K562 (cell line): ENCODE results near the gene INPP5D.

Source experiments
- CHCHD3 ChIP-seq: fragments of 250-450 bp; sonication (Bioruptor Pico); IDR thresholded peaks from 2 replicates; pipeline ENCODE4 v2.1.2; 2022; ENCODE audit warnings: mild to moderate bottlenecking
- ETV6 ChIP-seq, 3 experiments: fragments of 150-350 bp in 1 of 3; sonication (generic) in 1 of 3; formaldehyde crosslinking in 1 of 3; IDR thresholded peaks; 2 replicates each; pipeline versions ENCODE4 v1.6.1 to v1.8.0; 2014 to 2022; ENCODE audit warnings: borderline replicate concordance in 2 of 3, low read depth in 2 of 3, antibody characterized with exemption in 1 of 3, low read length in 1 of 3, mild to moderate bottlenecking in 1 of 3, missing genetic modification reagents in 1 of 3
- HDAC6 ChIP-seq: IDR thresholded peaks from 2 replicates; pipeline ENCODE4 v1.6.1; 2012; ENCODE audit warnings: low read depth, mild to moderate bottlenecking, control low read depth, inconsistent platforms, low read length, moderate library complexity
- NCOA4 ChIP-seq: fragments of 450-650 bp; IDR thresholded peaks from 2 replicates; pipeline ENCODE4 v1.6.1; 2018; ENCODE audit warnings: mild to moderate bottlenecking; ENCODE audit not compliant: partially characterized antibody
- RFX5 ChIP-seq: IDR thresholded peaks from 2 replicates; pipeline ENCODE4 v1.6.1; 2011; ENCODE audit warnings: low read depth, mild to moderate bottlenecking, improper control_type of control experiment, low read length
- RNF2 ChIP-seq: sonication (generic); IDR thresholded peaks from 2 replicates; pipeline ENCODE4 v1.6.1; 2016
- ZNF165 ChIP-seq: fragments of 250-450 bp; sonication (Bioruptor Pico); IDR thresholded peaks from 2 replicates; pipeline ENCODE4 v1.4.0; 2020; ENCODE audit warnings: borderline replicate concordance
- ZNF253 ChIP-seq: fragments of 250-450 bp; sonication (Bioruptor Pico); conservative IDR thresholded peaks from 2 replicates; pipeline ENCODE4 v1.6.1; 2021; ENCODE audit warnings: mild to moderate bottlenecking
- ZNF3 ChIP-seq: fragments of 250-450 bp; sonication (Bioruptor Pico); IDR thresholded peaks from 2 replicates; pipeline ENCODE4 v1.5.0; 2021; ENCODE audit warnings: mild to moderate bottlenecking, moderate library complexity
- ZNF324 ChIP-seq: fragments of 250-450 bp; sonication (Bioruptor Pico); IDR thresholded peaks from 2 replicates; pipeline ENCODE4 v1.4.0; 2020; ENCODE audit warnings: mild to moderate bottlenecking
- TF ChIP-seq, protein P1 (sequence below), 3 experiments: IDR thresholded peaks in 2 of 3; conservative IDR thresholded peaks in 1 of 3; 2 replicates each; pipeline ENCODE4 v1.5.1; 2011 to 2012; ENCODE audit warnings: low read length in 3 of 3, mild to moderate bottlenecking in 3 of 3, control low read depth in 2 of 3, improper control_type of control experiment in 1 of 3, inconsistent platforms in 1 of 3, low read depth in 1 of 3, mixed read lengths in 1 of 3, moderate library complexity in 1 of 3; ENCODE audit not compliant: insufficient read depth in 2 of 3
- TF ChIP-seq, protein P2 (sequence below), 2 experiments: fragments of 450-650 bp; formaldehyde crosslinking in 1 of 2; IDR thresholded peaks; 2 replicates each; pipeline versions ENCODE4 v1.4.0 to v1.6.1; 2014 to 2020; ENCODE audit warnings: mild to moderate bottlenecking in 2 of 2, borderline replicate concordance in 1 of 2, low read depth in 1 of 2
- TF ChIP-seq, protein P3 (sequence below): sonication (generic); formaldehyde crosslinking; IDR thresholded peaks from 2 replicates; pipeline ENCODE4 v1.8.0; 2022; ENCODE audit warnings: mild to moderate bottlenecking, missing genetic modification reagents
- TF ChIP-seq, protein P4 (sequence below): sonication (generic); formaldehyde crosslinking; IDR thresholded peaks from 2 replicates; pipeline ENCODE4 v1.8.1; 2023; ENCODE audit warnings: mild to moderate bottlenecking, missing genetic modification reagents

DNA sequence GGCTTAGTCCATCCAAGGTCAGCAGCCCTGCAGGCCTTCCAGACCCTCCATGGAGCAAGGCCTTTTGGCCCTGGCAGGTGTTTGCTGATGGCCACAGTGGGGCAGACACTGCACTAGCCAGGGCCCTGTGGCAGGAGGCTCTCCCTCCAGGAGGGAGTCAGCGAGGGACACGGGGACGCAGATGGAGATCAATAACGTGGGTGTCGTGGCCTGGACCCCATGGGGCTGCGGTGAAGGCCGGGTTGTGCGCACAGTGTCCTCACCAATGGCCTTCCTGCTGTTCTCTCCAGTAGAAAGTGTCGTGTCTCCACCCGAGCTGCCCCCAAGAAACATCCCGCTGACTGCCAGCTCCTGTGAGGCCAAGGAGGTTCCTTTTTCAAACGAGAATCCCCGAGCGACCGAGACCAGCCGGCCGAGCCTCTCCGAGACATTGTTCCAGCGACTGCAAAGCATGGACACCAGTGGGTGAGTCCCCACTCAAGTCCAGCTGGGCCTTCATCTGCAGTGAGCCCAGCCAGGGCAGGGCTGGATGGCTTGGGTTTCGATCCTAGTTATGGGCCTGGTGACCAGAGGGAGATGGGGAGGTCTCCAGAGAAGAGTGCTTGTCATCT, 65.4 kb downstream of the INPP5D start:
- TF ChIP-seq, protein P1, sequence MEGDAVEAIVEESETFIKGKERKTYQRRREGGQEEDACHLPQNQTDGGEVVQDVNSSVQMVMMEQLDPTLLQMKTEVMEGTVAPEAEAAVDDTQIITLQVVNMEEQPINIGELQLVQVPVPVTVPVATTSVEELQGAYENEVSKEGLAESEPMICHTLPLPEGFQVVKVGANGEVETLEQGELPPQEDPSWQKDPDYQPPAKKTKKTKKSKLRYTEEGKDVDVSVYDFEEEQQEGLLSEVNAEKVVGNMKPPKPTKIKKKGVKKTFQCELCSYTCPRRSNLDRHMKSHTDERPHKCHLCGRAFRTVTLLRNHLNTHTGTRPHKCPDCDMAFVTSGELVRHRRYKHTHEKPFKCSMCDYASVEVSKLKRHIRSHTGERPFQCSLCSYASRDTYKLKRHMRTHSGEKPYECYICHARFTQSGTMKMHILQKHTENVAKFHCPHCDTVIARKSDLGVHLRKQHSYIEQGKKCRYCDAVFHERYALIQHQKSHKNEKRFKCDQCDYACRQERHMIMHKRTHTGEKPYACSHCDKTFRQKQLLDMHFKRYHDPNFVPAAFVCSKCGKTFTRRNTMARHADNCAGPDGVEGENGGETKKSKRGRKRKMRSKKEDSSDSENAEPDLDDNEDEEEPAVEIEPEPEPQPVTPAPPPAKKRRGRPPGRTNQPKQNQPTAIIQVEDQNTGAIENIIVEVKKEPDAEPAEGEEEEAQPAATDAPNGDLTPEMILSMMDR (IDR thresholded peaks at IDR 0.05 in 2 of 3, conservative IDR thresholded peaks at IDR 0.05 in 1 of 3; ENCODE audit: insufficient read depth in 2 of 3, low read depth in 1 of 3, low read length in 3 of 3) = no peak
- TF ChIP-seq, protein P2, sequence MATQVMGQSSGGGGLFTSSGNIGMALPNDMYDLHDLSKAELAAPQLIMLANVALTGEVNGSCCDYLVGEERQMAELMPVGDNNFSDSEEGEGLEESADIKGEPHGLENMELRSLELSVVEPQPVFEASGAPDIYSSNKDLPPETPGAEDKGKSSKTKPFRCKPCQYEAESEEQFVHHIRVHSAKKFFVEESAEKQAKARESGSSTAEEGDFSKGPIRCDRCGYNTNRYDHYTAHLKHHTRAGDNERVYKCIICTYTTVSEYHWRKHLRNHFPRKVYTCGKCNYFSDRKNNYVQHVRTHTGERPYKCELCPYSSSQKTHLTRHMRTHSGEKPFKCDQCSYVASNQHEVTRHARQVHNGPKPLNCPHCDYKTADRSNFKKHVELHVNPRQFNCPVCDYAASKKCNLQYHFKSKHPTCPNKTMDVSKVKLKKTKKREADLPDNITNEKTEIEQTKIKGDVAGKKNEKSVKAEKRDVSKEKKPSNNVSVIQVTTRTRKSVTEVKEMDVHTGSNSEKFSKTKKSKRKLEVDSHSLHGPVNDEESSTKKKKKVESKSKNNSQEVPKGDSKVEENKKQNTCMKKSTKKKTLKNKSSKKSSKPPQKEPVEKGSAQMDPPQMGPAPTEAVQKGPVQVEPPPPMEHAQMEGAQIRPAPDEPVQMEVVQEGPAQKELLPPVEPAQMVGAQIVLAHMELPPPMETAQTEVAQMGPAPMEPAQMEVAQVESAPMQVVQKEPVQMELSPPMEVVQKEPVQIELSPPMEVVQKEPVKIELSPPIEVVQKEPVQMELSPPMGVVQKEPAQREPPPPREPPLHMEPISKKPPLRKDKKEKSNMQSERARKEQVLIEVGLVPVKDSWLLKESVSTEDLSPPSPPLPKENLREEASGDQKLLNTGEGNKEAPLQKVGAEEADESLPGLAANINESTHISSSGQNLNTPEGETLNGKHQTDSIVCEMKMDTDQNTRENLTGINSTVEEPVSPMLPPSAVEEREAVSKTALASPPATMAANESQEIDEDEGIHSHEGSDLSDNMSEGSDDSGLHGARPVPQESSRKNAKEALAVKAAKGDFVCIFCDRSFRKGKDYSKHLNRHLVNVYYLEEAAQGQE (IDR thresholded peaks at IDR 0.05; ENCODE audit: borderline replicate concordance) = no peak
- TF ChIP-seq, protein P2 (CRISPR knock-in tag; IDR thresholded peaks at IDR 0.05; ENCODE audit: low read depth) = no peak
- TF ChIP-seq NCOA4 (no peak), HDAC6 (no peak), ZNF253 (CRISPR knock-in tag) (no peak), ZNF165 (no peak), RFX5 (no peak), ETV6 (IDR thresholded peaks at IDR 0.05; ENCODE audit: borderline replicate concordance in 1 of 2, low read depth in 2 of 2, low read length in 1 of 2) (no peak), ETV6 (CRISPR knock-in tag; IDR thresholded peaks at IDR 0.05; ENCODE audit: borderline replicate concordance) (no peak), ZNF324 (CRISPR knock-in tag) (no peak), RNF2 (no peak), CHCHD3 (CRISPR knock-in tag) (no peak), ZNF3 (CRISPR knock-in tag) (no peak)
- TF ChIP-seq, protein P3, sequence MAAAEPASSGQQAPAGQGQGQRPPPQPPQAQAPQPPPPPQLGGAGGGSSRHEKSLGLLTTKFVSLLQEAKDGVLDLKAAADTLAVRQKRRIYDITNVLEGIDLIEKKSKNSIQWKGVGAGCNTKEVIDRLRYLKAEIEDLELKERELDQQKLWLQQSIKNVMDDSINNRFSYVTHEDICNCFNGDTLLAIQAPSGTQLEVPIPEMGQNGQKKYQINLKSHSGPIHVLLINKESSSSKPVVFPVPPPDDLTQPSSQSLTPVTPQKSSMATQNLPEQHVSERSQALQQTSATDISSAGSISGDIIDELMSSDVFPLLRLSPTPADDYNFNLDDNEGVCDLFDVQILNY (CRISPR knock-in tag) = no peak
- TF ChIP-seq, protein P4, sequence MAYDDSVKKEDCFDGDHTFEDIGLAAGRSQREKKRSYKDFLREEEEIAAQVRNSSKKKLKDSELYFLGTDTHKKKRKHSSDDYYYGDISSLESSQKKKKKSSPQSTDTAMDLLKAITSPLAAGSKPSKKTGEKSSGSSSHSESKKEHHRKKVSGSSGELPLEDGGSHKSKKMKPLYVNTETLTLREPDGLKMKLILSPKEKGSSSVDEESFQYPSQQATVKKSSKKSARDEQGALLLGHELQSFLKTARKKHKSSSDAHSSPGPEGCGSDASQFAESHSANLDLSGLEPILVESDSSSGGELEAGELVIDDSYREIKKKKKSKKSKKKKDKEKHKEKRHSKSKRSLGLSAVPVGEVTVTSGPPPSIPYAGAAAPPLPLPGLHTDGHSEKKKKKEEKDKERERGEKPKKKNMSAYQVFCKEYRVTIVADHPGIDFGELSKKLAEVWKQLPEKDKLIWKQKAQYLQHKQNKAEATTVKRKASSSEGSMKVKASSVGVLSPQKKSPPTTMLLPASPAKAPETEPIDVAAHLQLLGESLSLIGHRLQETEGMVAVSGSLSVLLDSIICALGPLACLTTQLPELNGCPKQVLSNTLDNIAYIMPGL = no peak
